HG03095 (cell line): ENCODE data around the gene TMEM167A.
A peak's percentile ranks its signal among the peaks of the same experiment; 100 is the strongest.

Experiments
- ATAC-seq: cut with Tn5 transposase; IDR thresholded peaks from one replicate; pipeline ENCODE4 v1.9.1; 2021; ENCODE audit warnings: moderate library complexity; ENCODE audit not compliant: unreplicated experiment

The TMEM167A gene, protein sequence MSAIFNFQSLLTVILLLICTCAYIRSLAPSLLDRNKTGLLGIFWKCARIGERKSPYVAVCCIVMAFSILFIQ

GRCh38 chr5:83076742-83077661, at the start of gene TMEM167A, which contains the start of gene XRCC4:
TMEM167A (minus strand) TSS chr5:83077394; CDS start chr5:83077323, 71 bp downstream.
XRCC4 (plus strand) TSS chr5:83077547; CDS start chr5:83104920, 27,373 bp downstream.
- peak; percentile 98 for ATAC-seq

DNA sequence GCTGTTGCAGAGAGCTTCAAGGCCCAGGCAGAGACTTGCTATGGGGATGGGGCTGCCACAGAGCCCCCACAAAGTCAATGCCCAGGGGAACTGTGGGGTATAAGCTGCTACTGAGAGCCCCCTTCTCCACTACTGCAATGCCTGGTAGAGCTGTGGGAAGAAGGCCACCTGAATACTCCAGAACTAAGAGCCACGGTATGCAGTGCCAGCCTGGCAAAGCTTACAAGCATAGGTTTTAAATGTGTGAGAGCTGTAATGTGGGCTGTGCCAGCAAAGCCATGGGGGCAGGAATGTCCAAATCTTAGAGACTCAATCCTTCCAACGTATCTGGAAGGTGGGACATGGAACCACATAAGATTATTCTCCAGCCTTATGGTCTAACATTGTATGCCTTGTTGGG, 49.3 kb upstream of the TMEM167A start:
- ATAC-seq = no peak

DNA sequence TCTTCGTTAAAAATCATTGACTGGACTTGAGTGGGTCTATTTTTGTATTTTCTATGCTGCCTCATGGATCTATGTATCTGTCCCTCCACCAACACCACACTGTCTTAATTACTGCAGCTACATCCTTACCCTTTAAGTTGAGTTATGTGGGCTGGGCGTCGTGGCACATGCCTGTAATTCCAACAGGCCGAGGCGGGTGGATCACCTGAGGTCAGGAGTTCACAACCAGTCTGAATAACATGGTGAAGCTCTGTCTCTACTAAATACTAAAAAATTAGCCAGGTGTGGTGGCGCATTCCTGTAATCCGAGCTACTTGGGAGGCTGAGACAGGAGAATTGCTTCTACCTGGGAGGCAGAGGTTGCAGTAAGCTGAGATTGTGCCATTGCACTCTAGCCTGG, 48.4 kb upstream of the TMEM167A start:
- ATAC-seq = no peak

DNA sequence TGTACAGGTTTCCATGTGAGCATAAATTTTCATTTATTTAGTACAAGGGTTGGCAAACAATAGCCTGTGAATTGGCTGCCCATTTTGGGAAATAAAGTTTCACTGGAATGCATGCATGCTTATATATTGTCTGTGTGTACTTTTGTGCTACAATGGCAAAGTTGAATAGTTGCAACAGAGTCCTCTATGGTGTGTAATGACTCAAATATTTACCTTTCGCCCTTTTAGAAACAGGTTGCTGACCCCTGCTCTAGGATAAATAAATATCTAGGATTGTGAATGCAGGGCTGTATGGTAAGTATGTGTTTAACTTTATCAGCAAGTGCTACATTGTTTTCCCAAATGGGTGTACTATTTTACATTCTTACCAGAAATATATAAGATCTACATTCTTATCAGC, 47.4 kb upstream of the TMEM167A start:
- no peak for ATAC-seq

- no peak for ATAC-seq
Measured at GRCh38 chr5:83118976-83119375, 41.8 kb upstream of the TMEM167A start.

GRCh38 chr5:83118471-83118870, 41.3 kb upstream of the TMEM167A start:
- no peak for ATAC-seq

- ATAC-seq = no peak
Measured at GRCh38 chr5:83115816-83116215, 38.6 kb upstream of the TMEM167A start.

GRCh38 chr5:83109380-83109779, 32.2 kb upstream of the TMEM167A start:
- ATAC-seq = no peak

GRCh38 chr5:83107692-83108420, 30.7 kb upstream of the TMEM167A start:
- ATAC-seq = no peak

GRCh38 chr5:83104021-83104420, 26.8 kb upstream of the TMEM167A start:
- no peak for ATAC-seq

- ATAC-seq = no peak
Measured at GRCh38 chr5:83102364-83102980, 25.3 kb upstream of the TMEM167A start.

- ATAC-seq = no peak
Measured at GRCh38 chr5:83101514-83101913, 24.3 kb upstream of the TMEM167A start.

DNA sequence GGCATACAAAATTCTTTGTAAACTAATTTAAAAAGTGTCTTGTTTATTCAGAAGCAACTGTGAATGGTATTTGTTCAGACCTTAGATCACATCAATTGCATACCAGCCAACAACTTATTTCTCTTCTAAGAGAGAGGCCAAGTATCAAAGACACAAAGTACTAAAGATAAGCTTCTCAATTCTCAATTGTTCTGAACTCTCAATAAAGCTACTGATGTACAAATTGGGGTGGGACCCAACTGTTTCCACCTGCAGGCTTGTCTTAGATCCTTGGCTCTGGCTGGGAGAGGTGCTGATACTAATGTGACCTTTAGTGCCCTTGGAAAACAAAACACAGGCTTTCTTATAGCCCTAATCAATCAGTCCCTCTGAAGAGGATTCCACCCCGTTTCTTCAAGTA, 22.3 kb upstream of the TMEM167A start:
- ATAC-seq = no peak

DNA sequence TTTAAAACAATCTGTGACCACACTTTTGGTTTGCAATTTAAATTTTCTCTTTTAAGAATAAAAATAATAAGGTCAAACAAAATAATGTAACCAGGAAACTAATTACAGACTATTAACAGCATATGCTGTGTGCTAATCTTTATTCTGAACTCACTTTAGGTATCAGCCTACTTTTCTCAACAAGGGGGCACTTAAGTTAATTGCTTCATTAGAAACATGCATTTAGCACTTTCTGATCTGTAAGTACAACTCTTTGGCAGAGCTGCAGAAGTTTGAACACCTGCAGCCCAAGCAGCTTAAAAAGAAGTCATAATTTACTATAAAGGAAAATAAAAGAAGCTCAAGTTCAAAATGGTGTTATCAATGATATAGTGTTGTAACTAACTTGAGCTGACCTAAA, 21.8 kb upstream of the TMEM167A start:
- ATAC-seq = no peak

- no peak for ATAC-seq
Measured at GRCh38 chr5:83097689-83098231, 20.6 kb upstream of the TMEM167A start.

DNA sequence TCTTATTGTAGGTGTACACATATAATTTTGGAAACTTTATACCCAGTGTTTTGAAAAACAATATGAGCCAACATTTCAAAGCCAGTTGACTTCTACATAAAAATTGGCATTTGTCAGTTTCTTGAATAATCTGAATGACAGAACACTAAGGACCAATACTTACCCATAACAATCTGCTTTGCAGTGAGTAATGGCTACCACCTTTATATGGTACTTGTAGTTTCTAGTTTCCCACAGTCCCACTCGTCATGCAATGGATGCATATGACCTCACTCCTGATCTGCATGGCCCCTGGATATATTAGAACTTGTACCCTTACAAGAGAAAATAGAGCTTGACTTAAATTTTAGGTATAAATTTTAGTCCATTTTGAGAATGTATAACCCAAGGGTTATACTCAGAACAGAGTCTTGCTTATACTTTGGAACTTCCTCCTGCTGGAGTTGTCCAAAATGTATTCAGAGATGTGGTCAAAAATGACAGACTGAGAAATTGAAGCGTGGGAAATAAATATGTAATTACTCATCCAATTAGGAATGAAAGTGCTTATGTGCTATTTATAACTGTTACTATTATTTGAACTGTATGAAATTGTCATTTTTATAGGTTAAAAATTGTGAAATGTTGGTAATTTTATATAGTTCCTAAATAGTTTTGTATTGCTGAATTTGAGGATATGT, 19.6 kb upstream of the TMEM167A start:
- no peak for ATAC-seq

GRCh38 chr5:83095957-83096539, 18.9 kb upstream of the TMEM167A start:
- ATAC-seq = no peak

DNA sequence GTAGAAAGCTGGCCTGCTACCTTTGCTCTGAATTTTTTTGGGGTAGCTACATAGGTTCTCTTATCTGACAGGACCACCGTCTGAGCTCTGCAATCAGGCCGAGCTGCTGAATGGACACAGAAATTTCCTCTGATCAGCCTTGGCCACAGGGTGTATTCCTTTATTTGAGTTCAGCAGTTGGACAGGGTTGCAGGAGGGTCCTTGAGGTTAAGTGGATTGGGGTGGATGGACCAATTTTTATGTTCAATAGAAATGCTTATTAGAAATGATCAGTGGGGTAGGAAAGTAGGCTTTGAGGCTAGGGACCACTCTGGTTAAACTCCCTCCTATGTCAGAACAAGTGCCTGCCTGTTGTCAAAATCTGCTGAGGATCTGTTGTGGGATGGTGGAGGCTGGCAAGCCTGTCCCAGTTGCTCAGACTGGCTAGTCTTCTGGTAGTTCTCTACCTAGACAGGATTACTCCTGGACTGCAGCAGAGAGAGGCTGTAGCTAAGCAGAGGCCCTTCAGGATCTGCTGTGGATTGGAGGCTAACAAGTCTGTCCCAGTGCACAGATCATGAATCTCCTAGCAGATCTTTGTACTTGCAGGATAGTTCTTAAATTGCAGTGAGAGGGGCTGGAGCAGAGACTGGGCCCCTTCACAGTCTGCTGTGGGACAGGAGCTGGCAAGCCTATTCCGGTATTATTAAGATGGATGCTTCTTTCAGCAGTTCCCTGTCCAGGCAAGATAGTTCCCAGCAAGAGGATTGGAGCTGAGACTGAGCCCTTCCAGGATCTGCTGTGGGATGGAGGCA, 18.2 kb upstream of the TMEM167A start:
- ATAC-seq = no peak

GRCh38 chr5:83093692-83094091, 16.5 kb upstream of the TMEM167A start:
- ATAC-seq = no peak
